ENCODE data around the gene UBXN10. TPM values are rescaled to one million over a fixed set of nuclear protein-coding genes. Genes with fewer than 3 reads are reported as not detected.
"Not testable (repeated sequence)": the region's sequence is repeated elsewhere in the genome, so short reads cannot be mapped to it uniquely, and the experiment has no call there.

The UBXN10 gene
- total and polyA plus RNA-seq, 5 donors = 3.2 to 6.3 (median 5.1) TPM

DNA sequence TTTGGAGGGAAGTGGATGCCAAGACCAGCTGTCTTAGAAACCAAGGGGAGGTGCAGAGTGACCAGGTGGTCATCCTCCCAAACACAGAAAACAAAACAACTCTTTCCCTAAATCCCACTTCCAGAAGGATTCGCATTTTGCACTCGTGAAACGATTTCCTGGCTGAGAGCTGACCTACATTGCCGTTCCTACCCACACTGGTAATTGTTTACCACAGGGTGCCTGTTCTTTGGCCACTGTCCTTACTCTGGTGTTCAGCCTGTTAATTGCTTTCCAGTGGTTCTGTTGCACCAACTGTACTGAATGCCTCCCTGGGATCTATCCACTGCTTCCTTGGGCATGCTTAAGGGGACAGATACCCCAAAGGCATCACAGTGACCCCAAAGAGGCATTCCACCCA lies 23.6 kb downstream of the UBXN10 start:
- Histone ChIP-seq H3K4me1 (ENCODE audit: control insufficient read depth, insufficient read depth, low read length) (no peaks in the 10 kb centered on the region), H3K27ac (ENCODE audit: low read length) (no peak overlapping the region), H3K4me3 (ENCODE audit: low read length) (no peak overlapping the region), H3K27me3 (ENCODE audit: control insufficient read depth, insufficient read depth) (no peaks in the 10 kb centered on the region), H3K9me3 (ENCODE audit: control insufficient read depth, low read length) (no peaks in the 10 kb centered on the region)
- no peak for ATAC-seq
- no peak for DNase-seq
- intact Hi-C loops (cut with DNase I) = loop anchor here in 1 of 4 donors (2.0 kb wide), 1 partner anchor 285 kb away; no protein-coding TSS in a partner anchor
- 71% methylated on average over 4 of the region's 4 CpGs for WGBS

DNA sequence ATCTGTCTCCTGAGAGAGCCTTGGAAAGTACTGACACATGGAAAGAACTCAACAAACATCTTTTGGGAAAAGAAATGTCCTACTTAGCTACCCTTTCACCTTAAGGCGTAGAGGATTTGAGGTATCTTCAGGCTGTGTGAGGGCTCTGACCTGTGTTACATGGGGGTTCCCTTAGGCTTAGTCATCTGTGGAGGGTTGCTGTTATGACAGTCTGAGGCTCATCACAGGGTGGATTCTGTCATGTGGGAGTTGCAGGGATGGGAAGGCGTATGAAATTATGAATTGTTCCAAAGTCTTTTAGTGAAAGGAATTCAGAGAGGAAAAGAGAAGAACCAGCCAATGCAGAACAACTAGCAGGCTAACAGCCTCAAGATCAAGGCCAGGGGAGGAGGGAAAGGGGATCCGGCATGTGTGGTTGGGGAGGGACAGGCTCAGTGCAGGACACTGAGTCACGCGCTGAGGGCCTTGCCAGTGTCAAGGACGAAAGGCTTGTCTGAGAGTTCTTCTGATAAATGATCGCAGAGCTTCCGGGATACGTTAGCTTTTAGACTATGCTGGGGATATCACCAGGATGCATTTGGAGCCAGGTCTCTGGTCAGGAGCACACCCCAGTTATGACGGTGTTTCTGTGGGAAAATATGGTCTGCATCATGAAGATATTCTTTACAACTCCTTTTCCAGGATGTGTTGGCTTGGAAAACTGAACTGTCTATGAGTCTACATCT lies 25.0 kb downstream of the UBXN10 start:
- H3K4me3 ChIP-seq (ENCODE audit: low read length) = no peak overlapping the region
- H3K27ac ChIP-seq (ENCODE audit: low read length) = no peak overlapping the region
- H3K9me3 ChIP-seq (ENCODE audit: control insufficient read depth, low read length) = no peaks in the 10 kb centered on the region
- DNase-seq (no peak), ATAC-seq (no peak)
- H3K4me1 ChIP-seq (ENCODE audit: control insufficient read depth, insufficient read depth, low read length) = no peaks in the 10 kb centered on the region
- H3K27me3 ChIP-seq (ENCODE audit: control insufficient read depth, insufficient read depth) = no peaks in the 10 kb centered on the region
- 71% methylated on average over 10 of the region's 10 CpGs for WGBS
- intact Hi-C loops (cut with DNase I) = loop anchor here in 1 of 4 donors (5.0 kb wide), 1 partner anchor 221 kb away; no protein-coding TSS in a partner anchor

- intact Hi-C loops (cut with DNase I) = loop anchor here in 1 of 4 donors (5.0 kb wide), 1 partner anchor 221 kb away; no protein-coding TSS in a partner anchor
- no peak overlapping the region for H3K27ac ChIP-seq (ENCODE audit: low read length)
- H3K9me3 ChIP-seq (ENCODE audit: control insufficient read depth, low read length) = no peaks in the 10 kb centered on the region
- 54% methylated on average over 4 of the region's 4 CpGs for WGBS
- peak in 1 of 2 donors; percentile 38 for ATAC-seq
- no peaks in the 10 kb centered on the region for H3K4me1 ChIP-seq (ENCODE audit: control insufficient read depth, insufficient read depth, low read length)
- H3K4me3 ChIP-seq (ENCODE audit: low read length) = no peak overlapping the region
- H3K27me3 ChIP-seq (ENCODE audit: control insufficient read depth, insufficient read depth) = no peaks in the 10 kb centered on the region
- DNase-seq = no peak
These were observed 25.6 kb downstream of the UBXN10 start for GRCh38 chr1:20211511-20211931.

GRCh38 chr1:20212085-20212684 lies 26.3 kb downstream of the UBXN10 start:
- ATAC-seq (peak in 1 of 2 donors; percentile 22), DNase-seq (no peak)
- no peaks in the 10 kb centered on the region for H3K27me3 ChIP-seq (ENCODE audit: control insufficient read depth, insufficient read depth)
- no peak overlapping the region for H3K4me3 ChIP-seq (ENCODE audit: low read length)
- H3K9me3 ChIP-seq (ENCODE audit: control insufficient read depth, low read length) = no peaks in the 10 kb centered on the region
- intact Hi-C loops (cut with DNase I) = loop anchor here in 2 of 4 donors (2.0 to 5.0 kb wide), 2 partner anchors 220 to 281 kb away; no protein-coding TSS in a partner anchor
- no peaks in the 10 kb centered on the region for H3K4me1 ChIP-seq (ENCODE audit: control insufficient read depth, insufficient read depth, low read length)
- H3K27ac ChIP-seq (ENCODE audit: low read length) = no peak overlapping the region
- WGBS = 59% methylated on average over 11 of the region's 11 CpGs

GRCh38 chr1:20212685-20213331 lies 26.9 kb downstream of the UBXN10 start:
- 4% methylated on average over 21 of the region's 21 CpGs for WGBS
- Histone ChIP-seq H3K27ac (ENCODE audit: low read length) (no peak overlapping the region), H3K9me3 (ENCODE audit: control insufficient read depth, low read length) (no peaks in the 10 kb centered on the region), H3K4me1 (ENCODE audit: control insufficient read depth, insufficient read depth, low read length) (no peaks in the 10 kb centered on the region), H3K4me3 (ENCODE audit: low read length) (no peak overlapping the region), H3K27me3 (ENCODE audit: control insufficient read depth, insufficient read depth) (no peaks in the 10 kb centered on the region)
- peak; percentile 74 to 79 for ATAC-seq
- intact Hi-C loops (cut with DNase I) = loop anchor here in 2 of 4 donors (2.0 to 5.0 kb wide), 2 partner anchors 219 to 280 kb away; no protein-coding TSS in a partner anchor
- peak; percentile 66 to 85 (median 83) for DNase-seq

DNA sequence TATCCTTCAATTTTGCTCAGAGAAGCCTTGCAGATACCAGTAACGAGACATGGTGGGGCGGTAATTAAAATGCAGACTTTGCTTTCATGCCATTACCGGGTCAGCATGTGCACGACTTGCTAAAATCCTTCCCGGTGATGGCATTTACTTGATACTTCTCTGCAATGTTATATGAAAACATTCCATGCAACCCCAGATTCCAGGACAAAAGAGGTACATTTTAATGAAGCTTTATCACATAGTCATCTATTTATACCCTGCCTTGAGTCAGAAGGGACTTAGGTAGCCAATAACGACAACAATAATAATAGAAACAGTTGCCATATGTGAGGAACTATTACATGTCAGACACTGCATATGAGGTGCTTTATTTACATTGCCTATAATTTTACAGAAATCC lies 29.8 kb downstream of the UBXN10 start:
- no peaks in the 10 kb centered on the region for H3K4me1 ChIP-seq (ENCODE audit: control insufficient read depth, insufficient read depth, low read length)
- DNase-seq (no peak), ATAC-seq (no peak)
- H3K27me3 ChIP-seq (ENCODE audit: control insufficient read depth, insufficient read depth) = no peaks in the 10 kb centered on the region
- no peaks in the 10 kb centered on the region for H3K9me3 ChIP-seq (ENCODE audit: control insufficient read depth, low read length)
- no peak overlapping the region for H3K27ac ChIP-seq (ENCODE audit: low read length)
- intact Hi-C loops (cut with DNase I) = loop anchor here in 1 of 4 donors (2.0 to 5.0 kb wide), 2 partner anchors 217 to 277 kb away; no protein-coding TSS in a partner anchor
- no peak overlapping the region for H3K4me3 ChIP-seq (ENCODE audit: low read length)
- 72% methylated on average over 6 of the region's 6 CpGs for WGBS

- intact Hi-C loops (cut with DNase I) = loop anchor here in 1 of 4 donors (5.0 kb wide), 1 partner anchor 216 kb away; no protein-coding TSS in a partner anchor
- Histone ChIP-seq H3K9me3 (ENCODE audit: control insufficient read depth, low read length) (no peaks in the 10 kb centered on the region), H3K27ac (ENCODE audit: low read length) (no peak overlapping the region), H3K4me3 (ENCODE audit: low read length) (no peak overlapping the region), H3K4me1 (ENCODE audit: control insufficient read depth, insufficient read depth, low read length) (no peaks in the 10 kb centered on the region), H3K27me3 (ENCODE audit: control insufficient read depth, insufficient read depth) (no peaks in the 10 kb centered on the region)
- WGBS = 79% methylated on average over 1 of the region's 1 CpG
- ATAC-seq = no peak
- DNase-seq = no peak
These were observed 30.7 kb downstream of the UBXN10 start for GRCh38 chr1:20216574-20216973.

DNA sequence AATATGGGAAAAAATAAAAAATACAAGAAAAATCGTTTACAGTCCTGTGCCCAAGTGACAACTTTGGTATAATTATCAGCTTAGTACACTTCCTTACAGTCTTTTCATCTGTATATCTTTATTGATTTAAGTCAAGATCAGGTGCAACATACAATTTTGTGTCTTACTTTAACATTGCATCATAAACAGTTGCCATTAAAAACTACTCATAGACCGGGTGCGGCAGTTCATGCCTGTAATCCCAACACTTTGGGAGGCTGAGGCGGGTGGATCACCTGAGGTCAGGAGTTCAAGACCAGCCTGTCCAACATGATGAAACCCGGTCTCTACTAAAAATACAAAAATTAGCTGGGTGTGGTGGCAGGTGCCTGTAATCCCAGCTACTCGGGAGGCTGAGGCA lies 33.2 kb downstream of the UBXN10 start:
- intact Hi-C loops (cut with DNase I) = loop anchor here in 1 of 4 donors (5.0 kb wide), 1 partner anchor 213 kb away; no protein-coding TSS in a partner anchor
- 83% methylated on average over 6 of the region's 6 CpGs for WGBS
- H3K27ac ChIP-seq (ENCODE audit: low read length); DNase-seq; H3K9me3 ChIP-seq (ENCODE audit: control insufficient read depth, low read length); H3K27me3 ChIP-seq (ENCODE audit: control insufficient read depth, insufficient read depth); H3K4me3 ChIP-seq (ENCODE audit: low read length); H3K4me1 ChIP-seq (ENCODE audit: control insufficient read depth, insufficient read depth, low read length); ATAC-seq: not testable (repeated sequence)

- H3K4me1 ChIP-seq (ENCODE audit: control insufficient read depth, insufficient read depth, low read length) = no peaks in the 10 kb centered on the region
- intact Hi-C loops (cut with DNase I) = loop anchor here in 2 of 4 donors (5.0 to 10.0 kb wide), 2 partner anchors 145 to 147 kb away; no protein-coding TSS in a partner anchor
- no peak overlapping the region for H3K4me3 ChIP-seq (ENCODE audit: low read length)
- H3K9me3 ChIP-seq (ENCODE audit: control insufficient read depth, low read length) = no peaks in the 10 kb centered on the region
- no peak for DNase-seq
- no peaks in the 10 kb centered on the region for H3K27me3 ChIP-seq (ENCODE audit: control insufficient read depth, insufficient read depth)
- 50% methylated on average over 5 of the region's 5 CpGs for WGBS
- ATAC-seq = no peak
- no peak overlapping the region for H3K27ac ChIP-seq (ENCODE audit: low read length)
These were observed 34.1 kb downstream of the UBXN10 start for GRCh38 chr1:20220036-20220435.

DNA sequence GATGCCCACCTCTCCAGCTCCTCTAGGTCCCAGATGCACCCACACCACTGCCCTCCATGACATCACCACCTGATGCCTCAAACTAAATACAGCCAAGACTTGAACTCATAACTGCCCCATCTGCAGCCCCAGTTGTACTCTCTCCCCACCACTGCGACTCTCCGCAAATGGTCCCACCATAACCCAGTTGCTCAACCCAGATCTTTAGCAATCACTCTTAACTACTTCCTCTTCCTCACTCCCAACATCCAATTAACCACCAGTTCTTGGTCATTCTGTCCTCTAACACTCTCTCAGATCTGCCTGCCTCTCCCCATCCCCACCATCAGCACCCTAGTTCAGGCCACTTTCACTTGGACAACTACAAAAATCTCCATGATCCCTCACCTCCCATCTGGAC lies 37.2 kb downstream of the UBXN10 start:
- DNase-seq (no peak), ATAC-seq (no peak)
- 96% methylated on average over 2 of the region's 2 CpGs for WGBS
- H3K27ac ChIP-seq (ENCODE audit: low read length) = no peak overlapping the region
- H3K4me3 ChIP-seq (ENCODE audit: low read length) = no peak overlapping the region
- no peaks in the 10 kb centered on the region for H3K9me3 ChIP-seq (ENCODE audit: control insufficient read depth, low read length)
- H3K27me3 ChIP-seq (ENCODE audit: control insufficient read depth, insufficient read depth) = no peaks in the 10 kb centered on the region
- H3K4me1 ChIP-seq (ENCODE audit: control insufficient read depth, insufficient read depth, low read length) = no peaks in the 10 kb centered on the region
- intact Hi-C loops (cut with DNase I) = loop anchor here in 2 of 4 donors (5.0 to 10.0 kb wide), 2 partner anchors 142 to 144 kb away; no protein-coding TSS in a partner anchor
